SK-N-SH treated with all-trans-retinoic acid at 6 μM for 48 hours (cell line): ENCODE measurements around the gene MS4A1.
"Not testable (repeated sequence)": the region's sequence is repeated elsewhere in the genome, so short reads cannot be mapped to it uniquely, and the experiment has no call there.

ENCODE experiments used
- ARNTL ChIP-seq: fragments of 450-650 bp; formaldehyde crosslinking; IDR thresholded peaks from 2 replicates; pipeline ENCODE4 v1.5.0; 2020; ENCODE audit warnings: low read depth, mild to moderate bottlenecking, moderate library complexity, borderline replicate concordance
- SNAI2 ChIP-seq: fragments of 250-450 bp; sonication (Bioruptor Pico); IDR thresholded peaks from 2 replicates; pipeline ENCODE4 v1.5.0; 2020; ENCODE audit warnings: mild to moderate bottlenecking, moderate library complexity
- TOX ChIP-seq: fragments of 250-450 bp; sonication (Bioruptor Pico); IDR thresholded peaks from 2 replicates; pipeline ENCODE4 v1.8.0; 2021; ENCODE audit warnings: mild to moderate bottlenecking, moderate library complexity, borderline replicate concordance
- ZFP3 ChIP-seq: fragments of 250-450 bp; sonication (Bioruptor Pico); IDR thresholded peaks from 2 replicates; pipeline ENCODE4 v1.5.0; 2020; ENCODE audit warnings: mild to moderate bottlenecking, moderate library complexity
- TF ChIP-seq, protein P1 (sequence below): fragments of 250-450 bp; sonication (Bioruptor Pico); IDR thresholded peaks from 2 replicates; pipeline ENCODE4 v1.8.0; 2021; ENCODE audit warnings: low read depth, mild to moderate bottlenecking, moderate library complexity, borderline replicate concordance
- TF ChIP-seq, protein P2 (sequence below): fragments of 250-450 bp; sonication (Bioruptor Pico); IDR thresholded peaks from 2 replicates; pipeline ENCODE4 v1.5.0; 2020; ENCODE audit warnings: mild to moderate bottlenecking, moderate library complexity
- TF ChIP-seq, protein P3 (sequence below): fragments of 250-450 bp; sonication (Bioruptor Pico); IDR thresholded peaks from 2 replicates; pipeline ENCODE4 v1.8.0; 2020; ENCODE audit warnings: mild to moderate bottlenecking, moderate library complexity, borderline replicate concordance

DNA sequence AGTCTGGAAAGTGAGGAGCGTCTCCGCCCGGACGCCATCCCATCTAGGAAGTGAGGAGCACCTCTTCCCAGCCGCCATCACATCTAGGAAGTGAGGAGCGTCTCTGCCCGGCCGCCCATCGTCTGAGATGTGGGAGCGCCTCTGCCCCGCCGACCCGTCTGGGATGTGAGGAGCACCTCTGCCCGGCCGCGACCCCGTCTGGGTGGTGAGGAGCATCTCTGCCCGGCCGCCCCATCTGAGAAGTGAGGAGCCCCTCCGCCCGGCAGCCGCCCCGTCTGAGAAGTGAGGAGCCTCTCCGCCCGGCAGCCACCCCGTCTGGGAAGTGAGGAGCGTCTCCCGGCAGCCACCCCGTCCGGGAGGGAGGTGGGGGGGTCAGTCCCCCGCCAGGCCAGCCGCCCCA, 4.5 kb upstream of the MS4A1 start:
- TF ChIP-seq, protein P1, sequence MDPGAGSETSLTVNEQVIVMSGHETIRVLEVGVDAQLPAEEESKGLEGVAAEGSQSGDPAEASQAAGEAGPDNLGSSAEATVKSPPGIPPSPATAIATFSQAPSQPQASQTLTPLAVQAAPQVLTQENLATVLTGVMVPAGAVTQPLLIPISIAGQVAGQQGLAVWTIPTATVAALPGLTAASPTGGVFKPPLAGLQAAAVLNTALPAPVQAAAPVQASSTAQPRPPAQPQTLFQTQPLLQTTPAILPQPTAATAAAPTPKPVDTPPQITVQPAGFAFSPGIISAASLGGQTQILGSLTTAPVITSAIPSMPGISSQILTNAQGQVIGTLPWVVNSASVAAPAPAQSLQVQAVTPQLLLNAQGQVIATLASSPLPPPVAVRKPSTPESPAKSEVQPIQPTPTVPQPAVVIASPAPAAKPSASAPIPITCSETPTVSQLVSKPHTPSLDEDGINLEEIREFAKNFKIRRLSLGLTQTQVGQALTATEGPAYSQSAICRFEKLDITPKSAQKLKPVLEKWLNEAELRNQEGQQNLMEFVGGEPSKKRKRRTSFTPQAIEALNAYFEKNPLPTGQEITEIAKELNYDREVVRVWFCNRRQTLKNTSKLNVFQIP, result not testable (repeated sequence)
- TF ChIP-seq, protein P2, sequence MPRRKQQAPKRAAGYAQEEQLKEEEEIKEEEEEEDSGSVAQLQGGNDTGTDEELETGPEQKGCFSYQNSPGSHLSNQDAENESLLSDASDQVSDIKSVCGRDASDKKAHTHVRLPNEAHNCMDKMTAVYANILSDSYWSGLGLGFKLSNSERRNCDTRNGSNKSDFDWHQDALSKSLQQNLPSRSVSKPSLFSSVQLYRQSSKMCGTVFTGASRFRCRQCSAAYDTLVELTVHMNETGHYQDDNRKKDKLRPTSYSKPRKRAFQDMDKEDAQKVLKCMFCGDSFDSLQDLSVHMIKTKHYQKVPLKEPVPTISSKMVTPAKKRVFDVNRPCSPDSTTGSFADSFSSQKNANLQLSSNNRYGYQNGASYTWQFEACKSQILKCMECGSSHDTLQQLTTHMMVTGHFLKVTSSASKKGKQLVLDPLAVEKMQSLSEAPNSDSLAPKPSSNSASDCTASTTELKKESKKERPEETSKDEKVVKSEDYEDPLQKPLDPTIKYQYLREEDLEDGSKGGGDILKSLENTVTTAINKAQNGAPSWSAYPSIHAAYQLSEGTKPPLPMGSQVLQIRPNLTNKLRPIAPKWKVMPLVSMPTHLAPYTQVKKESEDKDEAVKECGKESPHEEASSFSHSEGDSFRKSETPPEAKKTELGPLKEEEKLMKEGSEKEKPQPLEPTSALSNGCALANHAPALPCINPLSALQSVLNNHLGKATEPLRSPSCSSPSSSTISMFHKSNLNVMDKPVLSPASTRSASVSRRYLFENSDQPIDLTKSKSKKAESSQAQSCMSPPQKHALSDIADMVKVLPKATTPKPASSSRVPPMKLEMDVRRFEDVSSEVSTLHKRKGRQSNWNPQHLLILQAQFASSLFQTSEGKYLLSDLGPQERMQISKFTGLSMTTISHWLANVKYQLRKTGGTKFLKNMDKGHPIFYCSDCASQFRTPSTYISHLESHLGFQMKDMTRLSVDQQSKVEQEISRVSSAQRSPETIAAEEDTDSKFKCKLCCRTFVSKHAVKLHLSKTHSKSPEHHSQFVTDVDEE (CRISPR knock-in tag), result not testable (repeated sequence)
- TF ChIP-seq, protein P3, sequence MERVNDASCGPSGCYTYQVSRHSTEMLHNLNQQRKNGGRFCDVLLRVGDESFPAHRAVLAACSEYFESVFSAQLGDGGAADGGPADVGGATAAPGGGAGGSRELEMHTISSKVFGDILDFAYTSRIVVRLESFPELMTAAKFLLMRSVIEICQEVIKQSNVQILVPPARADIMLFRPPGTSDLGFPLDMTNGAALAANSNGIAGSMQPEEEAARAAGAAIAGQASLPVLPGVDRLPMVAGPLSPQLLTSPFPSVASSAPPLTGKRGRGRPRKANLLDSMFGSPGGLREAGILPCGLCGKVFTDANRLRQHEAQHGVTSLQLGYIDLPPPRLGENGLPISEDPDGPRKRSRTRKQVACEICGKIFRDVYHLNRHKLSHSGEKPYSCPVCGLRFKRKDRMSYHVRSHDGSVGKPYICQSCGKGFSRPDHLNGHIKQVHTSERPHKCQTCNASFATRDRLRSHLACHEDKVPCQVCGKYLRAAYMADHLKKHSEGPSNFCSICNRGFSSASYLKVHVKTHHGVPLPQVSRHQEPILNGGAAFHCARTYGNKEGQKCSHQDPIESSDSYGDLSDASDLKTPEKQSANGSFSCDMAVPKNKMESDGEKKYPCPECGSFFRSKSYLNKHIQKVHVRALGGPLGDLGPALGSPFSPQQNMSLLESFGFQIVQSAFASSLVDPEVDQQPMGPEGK (CRISPR knock-in tag), result not testable (repeated sequence)
- TF ChIP-seq TOX, SNAI2, ARNTL, ZFP3 (CRISPR knock-in tag): not testable (repeated sequence)
